PC-3 (cell line): Measurements from ENCODE around the gene COASY. TPM values are rescaled to one million over a fixed set of nuclear protein-coding genes. Genes with fewer than 3 reads are reported as not detected.
A peak's percentile ranks its signal among the peaks of the same experiment; 100 is the strongest.

Experiments used
- ATAC-seq: fragments of 200-7000 bp; cut with Tn5 transposase; 2 replicates; pipeline ENCODE4 v1.9.1; 2020; ENCODE audit warnings: mild to moderate bottlenecking, moderate library complexity
- BruUV-seq: library from RNA; stranded (reverse); fragments of 400-500 nt; replicated peaks from 2 replicates; lab custom pipeline; 2021; lab: Mats Ljungman, UMichigan
- CTCF ChIA-PET: fragments of 300-600 bp; sonication (Branson Sonifier 250); formaldehyde crosslinking; loops from one replicate; lab custom pipeline; 2022; ENCODE audit warnings: antibody characterized with exemption; lab: Charles Lee
- POLR2A ChIA-PET: fragments of 300-600 bp; sonication (Branson Sonifier 250); formaldehyde crosslinking; loops from one replicate; lab custom pipeline; 2022; ENCODE audit warnings: antibody characterized with exemption; ENCODE audit not compliant: unreplicated experiment; lab: Charles Lee
- DNase-seq: peaks from one replicate; pipeline ENCODE4 v3.0.0-alpha.2; 2015
- H2AFZ ChIP-seq: fragments of 300-600 bp; sonication (generic); 2 replicates; pipeline ENCODE4 v1.6.0; 2016; ENCODE audit warnings: antibody characterized with exemption, low read length
- H3F3A ChIP-seq: fragments of 300-600 bp; sonication (generic); one replicate; pipeline ENCODE4 v1.6.0; 2017; ENCODE audit warnings: antibody characterized with exemption, low read length, control low read depth, mild to moderate bottlenecking; ENCODE audit not compliant: unreplicated experiment
- H3K27ac ChIP-seq: fragments of 300-600 bp; sonication (generic); 2 replicates; pipeline ENCODE4 v1.5.1; 2016; ENCODE audit warnings: mild to moderate bottlenecking, low read length
- H3K27me3 ChIP-seq: fragments of 300-600 bp; sonication (generic); 2 replicates; pipeline ENCODE4 v1.6.1; 2016; ENCODE audit warnings: low read length, mixed read lengths
- H3K36me3 ChIP-seq: fragments of 300-600 bp; sonication (generic); 2 replicates; pipeline ENCODE4 v1.6.1; 2016; ENCODE audit warnings: low read depth, mixed run types, low read length, mixed read lengths
- H3K4me1 ChIP-seq: fragments of 300-600 bp; sonication (generic); 2 replicates; pipeline ENCODE4 v1.5.1; 2016; ENCODE audit warnings: low read length; ENCODE audit not compliant: insufficient read depth
- H3K4me2 ChIP-seq: fragments of 300-600 bp; sonication (generic); 2 replicates; pipeline ENCODE4 v1.6.0; 2016; ENCODE audit warnings: low read length
- H3K4me3 ChIP-seq: fragments of 300-600 bp; sonication (generic); 2 replicates; pipeline ENCODE4 v1.5.1; 2016; ENCODE audit warnings: mild to moderate bottlenecking, low read length, mixed read lengths
- H3K79me2 ChIP-seq: fragments of 300-600 bp; sonication (generic); 2 replicates; pipeline ENCODE4 v1.6.1; 2017; ENCODE audit warnings: low read length, mixed read lengths
- H3K9ac ChIP-seq: fragments of 300-600 bp; sonication (generic); 2 replicates; pipeline ENCODE4 v1.6.0; 2016; ENCODE audit warnings: mild to moderate bottlenecking, low read length
- H3K9me2 ChIP-seq: fragments of 300-600 bp; sonication (generic); replicated peaks from 2 replicates; pipeline ENCODE4 v1.6.1; 2016; ENCODE audit warnings: mixed run types, low read length, mixed read lengths
- H3K9me3 ChIP-seq: fragments of 300-600 bp; sonication (generic); 2 replicates; pipeline ENCODE4 v1.6.1; 2016; ENCODE audit warnings: low read length, mixed read lengths
- H4K20me1 ChIP-seq: fragments of 300-600 bp; sonication (generic); 2 replicates; pipeline ENCODE4 v1.6.1; 2016; ENCODE audit warnings: low read length, mixed read lengths
- EZH2 ChIP-seq: fragments of 300-600 bp; sonication (generic); IDR thresholded peaks from one replicate; pipeline ENCODE4 v1.6.1; 2017; ENCODE audit warnings: antibody characterized with exemption, mild to moderate bottlenecking, low read length; ENCODE audit not compliant: unreplicated experiment
- EZH2phosphoT487 ChIP-seq: fragments of 300-600 bp; sonication (generic); IDR thresholded peaks from 2 replicates; pipeline ENCODE4 v1.6.1; 2018; ENCODE audit warnings: mild to moderate bottlenecking, antibody characterized with exemption, low read length, borderline replicate concordance
- intact Hi-C: fragments of 100-400 bp; cut with micrococcal nuclease; formaldehyde crosslinking; loops from 2 replicates; pipeline ENCODE4 v1.9.0; 2023
- total RNA-seq: library from RNA; depleted of rRNA; stranded (reverse); fragments of >200 nt; gene quantifications from 2 replicates; pipeline ENCODE4 v1.2.3, GENCODE V29; 2014
- TF ChIP-seq, protein P1 (sequence below): fragments of 300-600 bp; sonication (generic); conservative IDR thresholded peaks from 2 replicates; pipeline ENCODE4 v1.5.1; 2017; ENCODE audit warnings: antibody characterized with exemption, low read depth, mild to moderate bottlenecking, low read length

The COASY gene
- total RNA-seq, 1 experiment from 2014 or later: 33.3 TPM

DNA sequence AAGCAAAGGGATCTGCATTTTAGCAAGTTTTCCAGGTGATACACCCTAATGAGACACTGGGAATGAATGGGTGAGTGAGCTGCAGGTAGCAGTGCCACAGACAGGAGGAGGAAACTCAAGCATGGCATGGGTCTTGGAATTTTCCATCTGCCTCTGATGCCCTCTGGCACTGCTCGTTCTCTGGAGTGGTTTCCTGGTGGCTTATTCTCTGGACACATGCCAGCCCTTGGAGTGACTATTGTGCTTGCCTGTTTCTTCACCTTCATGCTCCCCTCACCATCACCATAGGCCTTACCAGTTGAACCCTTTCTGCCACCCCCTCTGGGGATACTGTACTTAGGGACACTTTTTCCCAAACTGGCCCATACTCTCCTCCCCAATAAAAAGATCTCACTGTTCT is 1.6 kb downstream of the COASY start:
- Histone ChIP-seq H3F3A (no peaks in the 10 kb centered on the region), H3K9me2 (no peaks in the 10 kb centered on the region), H2AFZ (no peak overlapping the region), H3K9me3 (no peaks in the 10 kb centered on the region), H3K27ac (peak overlapping the region; percentile 76), H3K79me2 (peaks cover 45% of the 10 kb centered on the region), H3K4me1 (peaks cover 25% of the 10 kb centered on the region), H3K4me2 (peak overlapping the region; percentile 99), H3K36me3 (peaks cover 6% of the 10 kb centered on the region; the same call in 1 of the 2 replicates), H4K20me1 (no peaks in the 10 kb centered on the region), H3K27me3 (no peaks in the 10 kb centered on the region), H3K4me3 (peak overlapping the region; percentile 83), H3K9ac (peak overlapping the region; percentile 95)
- POLR2A ChIA-PET: no interaction called here
- DNase-seq (peak; percentile 61), ATAC-seq (0 out of 2 replicates have a peak, but pooled peaks have one; percentile 5)
- intact Hi-C loops: no loop called here
- CTCF ChIA-PET: no interaction called here
- TF ChIP-seq EZH2 (no peak), EZH2phosphoT487 (no peak)
- TF ChIP-seq, protein P1, sequence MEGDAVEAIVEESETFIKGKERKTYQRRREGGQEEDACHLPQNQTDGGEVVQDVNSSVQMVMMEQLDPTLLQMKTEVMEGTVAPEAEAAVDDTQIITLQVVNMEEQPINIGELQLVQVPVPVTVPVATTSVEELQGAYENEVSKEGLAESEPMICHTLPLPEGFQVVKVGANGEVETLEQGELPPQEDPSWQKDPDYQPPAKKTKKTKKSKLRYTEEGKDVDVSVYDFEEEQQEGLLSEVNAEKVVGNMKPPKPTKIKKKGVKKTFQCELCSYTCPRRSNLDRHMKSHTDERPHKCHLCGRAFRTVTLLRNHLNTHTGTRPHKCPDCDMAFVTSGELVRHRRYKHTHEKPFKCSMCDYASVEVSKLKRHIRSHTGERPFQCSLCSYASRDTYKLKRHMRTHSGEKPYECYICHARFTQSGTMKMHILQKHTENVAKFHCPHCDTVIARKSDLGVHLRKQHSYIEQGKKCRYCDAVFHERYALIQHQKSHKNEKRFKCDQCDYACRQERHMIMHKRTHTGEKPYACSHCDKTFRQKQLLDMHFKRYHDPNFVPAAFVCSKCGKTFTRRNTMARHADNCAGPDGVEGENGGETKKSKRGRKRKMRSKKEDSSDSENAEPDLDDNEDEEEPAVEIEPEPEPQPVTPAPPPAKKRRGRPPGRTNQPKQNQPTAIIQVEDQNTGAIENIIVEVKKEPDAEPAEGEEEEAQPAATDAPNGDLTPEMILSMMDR: no peak
- no TSS peak for BruUV-seq

DNA sequence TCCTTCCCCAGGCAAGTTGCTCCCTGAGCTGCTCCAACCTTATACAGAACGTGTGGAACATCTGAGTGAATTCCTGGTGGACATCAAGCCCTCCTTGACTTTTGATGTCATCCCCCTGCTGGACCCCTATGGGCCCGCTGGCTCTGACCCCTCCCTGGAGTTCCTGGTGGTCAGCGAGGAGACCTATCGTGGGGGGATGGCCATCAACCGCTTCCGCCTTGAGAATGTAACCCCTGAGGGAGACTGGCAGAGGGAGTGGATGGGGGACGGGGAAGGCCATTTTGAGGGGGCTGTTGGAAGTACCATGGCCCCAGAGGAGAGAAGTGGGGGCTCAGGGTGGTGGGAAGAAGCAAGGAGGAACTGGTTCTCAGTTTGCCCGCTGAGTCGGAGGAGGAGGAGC is 2.0 kb downstream of the COASY start:
- POLR2A ChIA-PET: no interaction called here
- no peak for ATAC-seq
- no peak overlapping the region for H3K9ac ChIP-seq

More for the DNA sequence above, 2.0 kb downstream of the COASY start:
- H3K9me2 ChIP-seq: no peaks in the 10 kb centered on the region
- H3K9me3 ChIP-seq: no peaks in the 10 kb centered on the region
- no peak overlapping the region for H3K27ac ChIP-seq
- intact Hi-C loops: no loop called here
- H3K79me2 ChIP-seq: peaks cover 50% of the 10 kb centered on the region
- peak overlapping the region; percentile 99 for H3K4me2 ChIP-seq
- peak overlapping the region; percentile 83; the same call in 1 of the 2 replicates for H3K4me3 ChIP-seq
- H4K20me1 ChIP-seq: no peaks in the 10 kb centered on the region
- peaks cover 6% of the 10 kb centered on the region; the same call in 1 of the 2 replicates for H3K36me3 ChIP-seq
- BruUV-seq: no TSS peak
- H3K27me3 ChIP-seq: no peaks in the 10 kb centered on the region
- DNase-seq: no peak
- peaks cover 25% of the 10 kb centered on the region for H3K4me1 ChIP-seq
- H2AFZ ChIP-seq: no peak overlapping the region
- TF ChIP-seq EZH2: no peak
- no peak for TF ChIP-seq EZH2phosphoT487
- TF ChIP-seq, protein P1: no peak
- CTCF ChIA-PET: no interaction called here
- H3F3A ChIP-seq: no peaks in the 10 kb centered on the region
